ENCODE results near the gene PRICKLE3.

Gene PRICKLE3, protein sequence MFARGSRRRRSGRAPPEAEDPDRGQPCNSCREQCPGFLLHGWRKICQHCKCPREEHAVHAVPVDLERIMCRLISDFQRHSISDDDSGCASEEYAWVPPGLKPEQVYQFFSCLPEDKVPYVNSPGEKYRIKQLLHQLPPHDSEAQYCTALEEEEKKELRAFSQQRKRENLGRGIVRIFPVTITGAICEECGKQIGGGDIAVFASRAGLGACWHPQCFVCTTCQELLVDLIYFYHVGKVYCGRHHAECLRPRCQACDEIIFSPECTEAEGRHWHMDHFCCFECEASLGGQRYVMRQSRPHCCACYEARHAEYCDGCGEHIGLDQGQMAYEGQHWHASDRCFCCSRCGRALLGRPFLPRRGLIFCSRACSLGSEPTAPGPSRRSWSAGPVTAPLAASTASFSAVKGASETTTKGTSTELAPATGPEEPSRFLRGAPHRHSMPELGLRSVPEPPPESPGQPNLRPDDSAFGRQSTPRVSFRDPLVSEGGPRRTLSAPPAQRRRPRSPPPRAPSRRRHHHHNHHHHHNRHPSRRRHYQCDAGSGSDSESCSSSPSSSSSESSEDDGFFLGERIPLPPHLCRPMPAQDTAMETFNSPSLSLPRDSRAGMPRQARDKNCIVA

GRCh38 chrX:49186125-49187027 is at the start of gene PRICKLE3:
Gene PRICKLE3 (minus strand): TSS chrX:49186373. CDS start chrX:49186297, 76 bp downstream.
- peak; percentile 87 for DNase-seq (ENCODE audit: low read depth)
- peak; percentile 42 for TF ChIP-seq CTCF (IDR thresholded peaks at IDR 0.05; ENCODE audit: insufficient read depth, low read depth, low read length, missing control alignments)
- peak within 1 kb of the TSS; percentile 92 for H3K4me3 ChIP-seq (ENCODE audit: low read depth, low read length)

GRCh38 chrX:49233887-49234555 is 47.8 kb upstream of the PRICKLE3 start:
- no peak for TF ChIP-seq CTCF (IDR thresholded peaks at IDR 0.05; ENCODE audit: insufficient read depth, low read depth, low read length, missing control alignments)
- DNase-seq (ENCODE audit: low read depth): no peak
- no peak overlapping the region for H3K4me3 ChIP-seq (ENCODE audit: low read depth, low read length)

- H3K4me3 ChIP-seq (ENCODE audit: low read depth, low read length): no peak within 1 kb of the TSS
- TF ChIP-seq CTCF (IDR thresholded peaks at IDR 0.05; ENCODE audit: insufficient read depth, low read depth, low read length, missing control alignments): no peak
- DNase-seq (ENCODE audit: low read depth): no peak
Observed at GRCh38 chrX:49233176-49233575, 47.0 kb upstream of the PRICKLE3 start, which contains the start of gene CACNA1F. Gene CACNA1F (minus strand): TSS chrX:49233340. CDS start chrX:49233309, 31 bp downstream.

GRCh38 chrX:49232525-49232924 is 46.4 kb upstream of the PRICKLE3 start:
- TF ChIP-seq CTCF (IDR thresholded peaks at IDR 0.05; ENCODE audit: insufficient read depth, low read depth, low read length, missing control alignments): no peak
- DNase-seq (ENCODE audit: low read depth): no peak
- no peak overlapping the region for H3K4me3 ChIP-seq (ENCODE audit: low read depth, low read length)

DNA sequence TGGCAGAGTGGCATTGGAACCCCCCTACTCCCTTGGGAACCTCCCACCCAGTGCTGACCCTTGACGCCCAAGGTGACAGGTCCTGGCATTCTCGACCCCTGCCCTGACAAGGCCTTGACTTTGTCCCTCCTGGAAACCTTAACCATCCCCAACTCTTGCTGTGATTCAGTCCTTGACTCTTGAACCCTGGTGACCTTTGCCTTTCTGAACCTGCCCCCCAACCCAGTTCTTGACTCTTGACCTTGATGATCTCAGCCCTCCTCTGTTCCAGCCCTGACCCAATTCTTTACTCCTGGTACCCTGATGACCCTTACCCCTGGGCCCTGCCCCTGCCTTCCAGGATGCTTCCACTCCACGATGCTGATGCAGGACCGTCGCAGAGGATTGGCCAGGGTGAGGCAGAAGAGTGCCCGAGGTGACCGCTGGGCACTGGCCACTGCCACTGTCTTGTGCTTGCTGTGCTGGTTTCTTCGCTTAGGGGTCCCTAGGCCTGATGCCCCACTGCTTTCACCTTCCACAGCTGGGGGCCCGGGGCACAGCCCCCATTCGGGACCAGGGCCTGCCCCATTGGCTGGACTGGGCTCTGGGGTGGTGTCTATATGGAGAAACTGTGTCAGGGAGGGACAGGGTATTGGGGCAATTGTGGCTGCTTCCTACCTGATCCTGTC is 45.3 kb upstream of the PRICKLE3 start:
- peak overlapping the region; percentile 64; the same call in 1 of the 2 replicates for H3K4me3 ChIP-seq (ENCODE audit: low read depth, low read length)
- no peak for TF ChIP-seq CTCF (IDR thresholded peaks at IDR 0.05; ENCODE audit: insufficient read depth, low read depth, low read length, missing control alignments)

More for the DNA sequence above, 45.3 kb upstream of the PRICKLE3 start:
- no peak for DNase-seq (ENCODE audit: low read depth)
